Esophagus muscularis mucosa (tissue), 4 donors: ENCODE data around the gene KANSL1.

Source experiments
- EP300 ChIP-seq: sonication (generic); formaldehyde crosslinking; IDR thresholded peaks from one replicate; pipeline ENCODE4 v1.6.1; 2017; ENCODE audit warnings: antibody characterized with exemption
- POLR2A ChIP-seq: fragments of 450-650 bp; IDR thresholded peaks from one replicate; pipeline ENCODE4 v1.6.1; 2017; ENCODE audit warnings: antibody characterized with exemption, moderate library complexity, mild to moderate bottlenecking, low read depth
- POLR2AphosphoS5 ChIP-seq, 2 donors: sonication (generic); formaldehyde crosslinking; IDR thresholded peaks; one replicate each; pipeline ENCODE4 v1.6.1; 2017; ENCODE audit warnings: antibody characterized with exemption in 2 of 2
- TF ChIP-seq, protein P1 (sequence below), 3 experiments: fragments of 200-600 bp in 2 of 3; fragments of 450-650 bp in 1 of 3; sonication (generic) in 2 of 3; IDR thresholded peaks; one replicate each; pipeline ENCODE4 v1.5.1; 2017 to 2019; ENCODE audit warnings: antibody characterized with exemption in 3 of 3, mild to moderate bottlenecking in 2 of 3, moderate library complexity in 1 of 3

DNA sequence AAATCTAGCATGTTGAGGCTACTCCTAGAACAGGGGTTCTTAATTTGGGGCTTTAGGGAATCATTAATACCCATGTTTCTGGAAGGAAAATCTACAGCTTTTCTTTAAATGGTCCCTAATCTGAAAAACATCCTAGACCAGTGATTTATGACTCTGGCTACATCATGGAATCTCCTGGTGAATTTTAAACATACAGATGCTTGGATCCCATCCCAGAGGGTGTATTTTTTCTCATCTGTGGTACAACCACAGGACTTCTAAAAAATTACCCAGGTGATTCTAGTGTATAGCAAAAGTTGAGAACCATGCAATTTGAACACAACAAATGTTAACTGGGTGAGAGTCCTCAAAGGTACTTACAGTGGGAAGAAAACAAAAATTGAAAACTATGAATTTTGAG is 41.5 kb downstream of the KANSL1 start:
- no peak for TF ChIP-seq POLR2AphosphoS5 (IDR thresholded peaks at IDR 0.05)
- TF ChIP-seq EP300: no peak
- TF ChIP-seq, protein P1, sequence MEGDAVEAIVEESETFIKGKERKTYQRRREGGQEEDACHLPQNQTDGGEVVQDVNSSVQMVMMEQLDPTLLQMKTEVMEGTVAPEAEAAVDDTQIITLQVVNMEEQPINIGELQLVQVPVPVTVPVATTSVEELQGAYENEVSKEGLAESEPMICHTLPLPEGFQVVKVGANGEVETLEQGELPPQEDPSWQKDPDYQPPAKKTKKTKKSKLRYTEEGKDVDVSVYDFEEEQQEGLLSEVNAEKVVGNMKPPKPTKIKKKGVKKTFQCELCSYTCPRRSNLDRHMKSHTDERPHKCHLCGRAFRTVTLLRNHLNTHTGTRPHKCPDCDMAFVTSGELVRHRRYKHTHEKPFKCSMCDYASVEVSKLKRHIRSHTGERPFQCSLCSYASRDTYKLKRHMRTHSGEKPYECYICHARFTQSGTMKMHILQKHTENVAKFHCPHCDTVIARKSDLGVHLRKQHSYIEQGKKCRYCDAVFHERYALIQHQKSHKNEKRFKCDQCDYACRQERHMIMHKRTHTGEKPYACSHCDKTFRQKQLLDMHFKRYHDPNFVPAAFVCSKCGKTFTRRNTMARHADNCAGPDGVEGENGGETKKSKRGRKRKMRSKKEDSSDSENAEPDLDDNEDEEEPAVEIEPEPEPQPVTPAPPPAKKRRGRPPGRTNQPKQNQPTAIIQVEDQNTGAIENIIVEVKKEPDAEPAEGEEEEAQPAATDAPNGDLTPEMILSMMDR (IDR thresholded peaks at IDR 0.05): no peak
- no peak for TF ChIP-seq POLR2A
